Measurements from ENCODE around the gene LCN15. TPM values are rescaled to one million over a fixed set of nuclear protein-coding genes. Genes with fewer than 3 reads are reported as not detected.

LCN15 gene
- total RNA-seq, 1 donor from 2014 or later, result not detected

Small RNA genes lying within 50 kb of the gene (small RNA-seq; reads per million reads assigned to genes)
- gene AL355987.2 (not detected), gene ATP6V1G1P3 (not detected), gene MIR6722 (not detected)

Other genes starting within 250 kb of the LCN15 start
- gene NOTCH1, start 218.5 kb downstream of the LCN15 start, total RNA-seq, result 22.9 TPM
- gene EGFL7, start 101.6 kb downstream of the LCN15 start, total RNA-seq, result 13.7 TPM
- 2.2 TPM for gene AGPAT2, start 77.1 kb downstream of the LCN15 start, total RNA-seq
- 25.1 TPM for gene DIPK1B, start 51.9 kb downstream of the LCN15 start, total RNA-seq
- not detected for gene LCN10, start 21.6 kb downstream of the LCN15 start, total RNA-seq
- gene LCN6, start 16.0 kb downstream of the LCN15 start, total RNA-seq, result not detected
- not detected for gene LCN8, start 6.3 kb downstream of the LCN15 start, total RNA-seq
- 15.9 TPM for gene TMEM141, start 26.8 kb upstream of the LCN15 start, total RNA-seq
- 2.8 TPM for gene CCDC183, start 31.8 kb upstream of the LCN15 start, total RNA-seq
- gene RABL6, start 43.4 kb upstream of the LCN15 start, total RNA-seq, result 38.2 TPM
- gene AJM1, start 78.0 kb upstream of the LCN15 start, total RNA-seq, result 0.94 TPM
- 76.9 TPM for gene PHPT1, start 84.9 kb upstream of the LCN15 start, total RNA-seq
- gene MAMDC4, start 87.8 kb upstream of the LCN15 start, total RNA-seq, result 2.5 TPM
- gene EDF1, start 101.8 kb upstream of the LCN15 start, total RNA-seq, result 96.2 TPM
- gene TRAF2, start 122.0 kb upstream of the LCN15 start, total RNA-seq, result 8.9 TPM
- 53.7 TPM for gene FBXW5, start 180.2 kb upstream of the LCN15 start, total RNA-seq
- not detected for gene C8G, start 180.7 kb upstream of the LCN15 start, total RNA-seq
- gene LCN12, start 187.8 kb upstream of the LCN15 start, total RNA-seq, result not detected
- gene PTGDS, start 213.0 kb upstream of the LCN15 start, total RNA-seq, result 52.1 TPM
- 0.16 TPM for gene LCNL1, start 218.5 kb upstream of the LCN15 start, total RNA-seq
- 13.6 TPM for gene PAXX, start 227.9 kb upstream of the LCN15 start, total RNA-seq
- 0.31 TPM for gene CLIC3, start 232.1 kb upstream of the LCN15 start, total RNA-seq

All from occipital lobe (tissue), 2 donors.